HG03457 (cell line): Measurements from ENCODE around the gene CHD1.
"Not testable (repeated sequence)": the region's sequence is repeated elsewhere in the genome, so short reads cannot be mapped to it uniquely, and the experiment has no call there.

ENCODE experiments used
- ATAC-seq: cut with Tn5 transposase; IDR thresholded peaks from one replicate; pipeline ENCODE4 v1.9.1; 2021; ENCODE audit warnings: moderate number of reproducible peaks; ENCODE audit not compliant: unreplicated experiment

Gene CHD1

GRCh38 chr5:98928873-98929709 lies at the start of gene CHD1:
Gene CHD1, minus strand, starts transcription at chr5:98929007. Its CDS starts 2,621 bp downstream, at chr5:98926386.
- ATAC-seq, result peak; percentile 59

GRCh38 chr5:98978528-98978927 lies 49.7 kb upstream of the CHD1 start:
- ATAC-seq, result no peak

- no peak for ATAC-seq
Observed at GRCh38 chr5:98977723-98978122, 48.9 kb upstream of the CHD1 start.

GRCh38 chr5:98975682-98976407 lies 47.0 kb upstream of the CHD1 start:
- peak; percentile 86 for ATAC-seq

- no peak for ATAC-seq
Observed at GRCh38 chr5:98975223-98975622, 46.4 kb upstream of the CHD1 start.

GRCh38 chr5:98969400-98969799 lies 40.6 kb upstream of the CHD1 start:
- no peak for ATAC-seq

GRCh38 chr5:98968056-98968564 lies 39.3 kb upstream of the CHD1 start:
- no peak for ATAC-seq

GRCh38 chr5:98965226-98965625 lies 36.4 kb upstream of the CHD1 start:
- ATAC-seq, result no peak

- no peak for ATAC-seq
Observed at GRCh38 chr5:98964621-98965020, 35.8 kb upstream of the CHD1 start.

- no peak for ATAC-seq
Observed at GRCh38 chr5:98963019-98963418, 34.2 kb upstream of the CHD1 start.

GRCh38 chr5:98962587-98962986 lies 33.8 kb upstream of the CHD1 start:
- no peak for ATAC-seq

GRCh38 chr5:98961665-98962344 lies 33.0 kb upstream of the CHD1 start:
- ATAC-seq, result no peak

GRCh38 chr5:98957307-98957706 lies 28.5 kb upstream of the CHD1 start:
- no peak for ATAC-seq

GRCh38 chr5:98955888-98956287 lies 27.1 kb upstream of the CHD1 start:
- not testable (repeated sequence) for ATAC-seq

GRCh38 chr5:98955471-98955870 lies 26.7 kb upstream of the CHD1 start:
- not testable (repeated sequence) for ATAC-seq

GRCh38 chr5:98954392-98955028 lies 25.7 kb upstream of the CHD1 start:
- no peak for ATAC-seq

GRCh38 chr5:98942847-98943246 lies 14.0 kb upstream of the CHD1 start:
- no peak for ATAC-seq

GRCh38 chr5:98941131-98941883 lies 12.5 kb upstream of the CHD1 start:
- ATAC-seq, result no peak

GRCh38 chr5:98940581-98940980 lies 11.8 kb upstream of the CHD1 start:
- no peak for ATAC-seq

- no peak for ATAC-seq
Observed at GRCh38 chr5:98938464-98938863, 9.7 kb upstream of the CHD1 start.
